HG02763 (cell line): ENCODE data around the gene ROBO1.

Experiments used
- ATAC-seq: cut with Tn5 transposase; IDR thresholded peaks from one replicate; pipeline ENCODE4 v1.9.1; 2021; ENCODE audit warnings: mild to moderate bottlenecking, moderate library complexity; ENCODE audit not compliant: unreplicated experiment

ROBO1 gene

DNA sequence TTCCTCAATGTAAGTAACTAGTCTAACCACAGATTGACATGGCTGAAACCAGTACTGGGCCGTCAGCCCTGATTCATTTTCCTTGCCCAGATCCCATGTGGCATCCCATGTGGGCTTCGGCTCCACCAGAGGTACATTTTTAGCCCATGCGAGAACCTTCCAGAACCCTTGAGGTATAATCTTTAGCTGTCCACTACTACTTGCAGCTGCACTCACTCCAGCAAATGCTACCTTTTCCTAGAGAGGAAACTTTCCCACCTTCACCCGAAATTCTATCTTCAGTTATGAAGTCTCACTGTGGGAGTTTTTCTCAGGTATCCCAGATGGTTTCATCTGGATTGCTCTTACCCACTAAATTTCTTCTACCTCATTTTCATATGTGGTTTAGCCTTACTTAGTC is 907.2 kb downstream of the ROBO1 start:
- no peak for ATAC-seq

DNA sequence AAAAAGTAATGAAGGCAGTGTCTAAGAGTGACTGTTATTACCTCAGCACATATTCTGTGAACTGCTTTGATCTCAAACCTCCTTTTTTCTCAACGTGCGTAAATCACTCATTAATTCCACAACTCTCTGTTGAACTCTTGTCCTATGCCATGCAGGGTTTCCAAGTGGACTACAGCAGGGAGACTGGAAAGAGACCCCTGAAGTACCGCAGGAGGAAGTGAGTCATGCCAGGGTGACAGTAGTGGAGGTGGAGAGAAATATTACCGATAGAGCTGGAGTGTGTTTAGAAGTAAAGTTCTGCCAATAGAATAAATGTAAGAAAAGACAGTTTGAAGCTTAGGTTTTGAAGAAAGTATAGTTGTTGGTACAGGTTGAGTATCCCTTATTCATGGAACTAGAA is 908.9 kb downstream of the ROBO1 start:
- ATAC-seq = no peak

- no peak for ATAC-seq
These were observed 909.6 kb downstream of the ROBO1 start for GRCh38 chr3:78858174-78858573.

DNA sequence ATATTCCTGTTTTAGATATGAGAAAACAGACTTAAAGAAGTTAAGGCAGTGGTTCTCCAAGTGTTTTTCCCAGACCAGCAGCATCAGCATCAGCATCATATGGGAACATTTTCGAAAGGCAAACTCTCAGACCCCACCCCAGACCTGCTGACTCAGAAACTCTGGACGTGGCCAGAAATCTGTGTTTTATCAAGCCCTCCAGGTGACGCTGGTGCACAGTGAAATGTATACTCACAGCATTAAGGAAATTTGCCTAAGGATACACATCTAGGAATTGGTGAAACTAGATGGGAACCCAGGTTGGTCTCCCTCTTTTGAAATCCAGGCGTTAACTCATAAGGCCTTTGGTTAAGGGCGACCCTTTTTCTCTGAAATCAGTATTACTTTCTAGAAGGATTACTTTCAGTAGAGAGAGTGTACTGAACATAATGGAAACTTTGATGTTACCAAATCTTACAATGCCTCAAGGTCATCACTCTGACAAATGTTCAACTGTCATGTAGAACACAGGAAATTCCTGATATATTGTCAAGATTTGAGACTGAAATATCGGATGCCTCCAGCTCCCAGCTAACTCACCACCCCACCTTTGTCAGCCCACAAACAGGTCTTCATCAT is 910.2 kb downstream of the ROBO1 start:
- no peak for ATAC-seq

DNA sequence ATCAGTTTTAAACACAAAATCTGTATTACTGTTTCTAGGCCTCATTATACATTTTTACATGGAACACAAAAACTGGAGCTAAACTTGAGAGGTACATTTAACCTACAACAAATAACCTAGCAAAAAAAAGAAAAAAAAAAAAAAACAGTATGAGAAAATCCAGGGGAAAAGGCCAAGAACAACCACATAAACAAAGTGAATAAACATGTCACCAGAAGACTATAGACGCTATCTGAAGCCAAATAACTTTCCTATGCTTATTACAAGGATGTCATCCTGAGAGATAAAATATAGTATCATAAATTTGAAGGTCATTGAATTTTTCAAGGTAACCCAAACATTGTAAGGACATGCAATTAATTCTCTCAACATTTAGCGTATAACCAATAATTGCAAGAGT is 911.6 kb downstream of the ROBO1 start:
- no peak for ATAC-seq

GRCh38 chr3:78855190-78855589 is 912.6 kb downstream of the ROBO1 start:
- ATAC-seq = no peak

DNA sequence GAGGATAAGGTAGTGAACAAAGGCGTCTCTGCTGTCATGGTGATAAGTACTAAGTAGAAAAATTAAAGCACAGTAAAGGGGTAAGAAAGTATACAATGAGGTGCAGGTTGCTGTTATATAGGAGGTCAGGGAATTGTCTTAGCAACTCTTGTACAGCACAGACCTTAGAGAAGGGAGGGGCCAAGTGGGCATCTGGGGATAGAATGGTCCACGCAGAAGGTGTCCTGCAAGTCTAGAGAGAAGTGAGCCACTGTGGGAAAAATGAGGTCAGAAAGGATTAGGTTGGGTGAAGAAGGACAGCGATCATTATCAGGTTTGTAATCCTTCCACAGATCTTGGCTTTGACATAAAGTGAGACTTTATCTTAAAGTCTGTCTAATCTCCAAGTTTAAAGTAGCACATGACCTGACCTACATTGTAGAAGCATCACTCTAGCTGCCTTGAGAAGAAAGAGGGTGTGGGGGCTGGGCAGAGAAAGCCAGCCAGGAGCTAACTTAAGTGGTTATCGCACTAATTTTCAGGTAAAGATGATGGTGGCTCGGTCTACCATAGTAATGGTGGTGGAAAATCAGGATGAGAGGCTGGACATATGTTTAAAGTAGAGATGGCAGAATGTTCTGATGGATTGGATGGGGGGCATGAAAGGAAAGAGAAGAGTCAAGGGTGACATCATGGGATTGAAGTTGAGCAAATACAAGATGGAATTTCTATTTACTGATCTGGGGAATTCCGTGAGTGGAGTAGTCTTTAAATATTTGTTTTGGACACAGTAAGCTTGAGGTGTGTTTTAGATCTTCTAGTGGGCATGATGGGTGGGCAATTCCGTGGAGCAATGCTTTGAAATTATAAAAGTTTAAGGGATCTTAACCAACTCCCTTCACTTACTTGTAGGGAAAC is 919.2 kb downstream of the ROBO1 start:
- no peak for ATAC-seq

DNA sequence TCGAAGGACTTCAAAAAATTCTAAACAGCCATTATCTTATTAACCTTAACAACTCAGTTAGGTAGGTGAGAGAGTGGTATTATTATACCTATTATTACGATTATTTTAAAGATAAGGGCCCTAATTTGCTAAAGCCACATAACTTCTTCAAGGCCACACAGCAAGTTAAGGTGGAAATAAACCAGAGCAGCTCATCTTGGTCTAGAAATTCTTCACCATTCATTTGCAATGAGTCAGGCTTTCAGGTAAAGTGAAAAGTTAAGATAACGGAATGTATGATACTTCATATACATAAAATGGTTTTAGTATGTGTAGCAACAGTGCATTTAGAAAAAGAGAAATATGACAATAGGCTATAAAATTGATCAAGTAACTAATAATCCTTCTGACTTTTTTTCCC is 920.2 kb downstream of the ROBO1 start:
- no peak for ATAC-seq

DNA sequence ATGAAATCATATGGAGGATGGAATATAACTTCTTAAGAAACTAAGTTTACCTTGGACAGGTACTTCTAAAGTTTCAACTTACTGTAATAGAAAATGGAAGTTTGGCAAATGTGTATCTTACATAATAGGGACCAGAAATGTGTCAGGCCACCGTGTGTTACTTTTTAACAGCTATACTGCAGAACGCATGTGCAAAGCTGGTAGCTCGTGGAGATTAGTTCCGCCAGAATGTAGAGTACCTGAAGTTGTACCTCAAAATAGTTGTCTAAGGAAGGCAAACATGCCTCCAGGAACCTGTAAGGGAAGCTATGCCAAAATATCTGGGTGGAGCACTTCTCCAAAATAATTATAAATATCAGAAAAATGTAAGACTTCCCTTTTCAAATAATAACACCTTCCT is 920.6 kb downstream of the ROBO1 start:
- no peak for ATAC-seq

GRCh38 chr3:78846718-78847117 is 921.1 kb downstream of the ROBO1 start:
- no peak for ATAC-seq

- ATAC-seq = no peak
These were observed 922.2 kb downstream of the ROBO1 start for GRCh38 chr3:78845605-78846004.

- ATAC-seq = no peak
These were observed 923.5 kb downstream of the ROBO1 start for GRCh38 chr3:78844307-78844706.

GRCh38 chr3:78839693-78840092 is 928.1 kb downstream of the ROBO1 start:
- no peak for ATAC-seq

- no peak for ATAC-seq
These were observed 929.4 kb downstream of the ROBO1 start for GRCh38 chr3:78838362-78838761.

DNA sequence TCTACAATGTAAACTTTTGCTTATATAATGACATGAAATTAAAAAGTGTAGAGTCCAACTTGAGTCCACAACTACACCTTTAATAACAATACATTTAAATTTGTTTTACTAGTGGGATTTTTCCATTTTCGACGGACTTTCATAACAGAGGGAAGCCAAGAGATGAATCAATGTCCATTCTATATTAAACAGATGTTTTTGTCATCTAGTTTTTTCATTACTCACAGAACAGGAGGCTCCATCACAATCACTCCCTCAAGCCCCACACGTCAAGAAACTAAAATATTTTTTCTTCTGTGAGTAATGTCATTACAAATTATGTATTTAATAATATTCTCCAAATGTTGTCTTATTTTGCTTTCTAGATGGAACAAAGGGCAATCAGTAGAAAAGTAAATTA is 932.9 kb downstream of the ROBO1 start:
- ATAC-seq = no peak

GRCh38 chr3:78832785-78833204 is 935.0 kb downstream of the ROBO1 start:
- no peak for ATAC-seq

DNA sequence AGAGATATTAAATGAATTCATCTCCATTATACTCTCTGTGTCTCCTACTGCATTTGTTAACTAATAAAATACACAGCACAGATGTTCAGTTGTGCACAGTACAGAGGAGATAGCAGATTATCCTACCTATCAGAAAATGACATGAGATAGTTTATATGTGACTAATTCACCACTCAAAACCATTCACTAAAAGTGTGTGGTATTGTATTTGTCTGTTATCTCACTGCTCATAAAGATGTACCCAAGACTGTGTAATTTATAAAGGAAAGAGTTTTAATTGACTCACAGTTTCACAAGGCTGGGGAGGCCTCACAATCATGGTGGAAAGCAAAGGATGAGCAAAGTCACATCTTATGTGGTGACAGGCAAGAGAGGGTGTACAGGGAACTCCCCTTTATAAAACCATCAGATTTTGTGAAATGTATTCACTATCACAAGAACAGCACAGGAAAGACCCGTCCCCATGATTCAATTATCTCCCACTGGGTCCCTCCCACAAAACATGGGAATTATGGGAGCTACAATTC is 936.3 kb downstream of the ROBO1 start:
- no peak for ATAC-seq

DNA sequence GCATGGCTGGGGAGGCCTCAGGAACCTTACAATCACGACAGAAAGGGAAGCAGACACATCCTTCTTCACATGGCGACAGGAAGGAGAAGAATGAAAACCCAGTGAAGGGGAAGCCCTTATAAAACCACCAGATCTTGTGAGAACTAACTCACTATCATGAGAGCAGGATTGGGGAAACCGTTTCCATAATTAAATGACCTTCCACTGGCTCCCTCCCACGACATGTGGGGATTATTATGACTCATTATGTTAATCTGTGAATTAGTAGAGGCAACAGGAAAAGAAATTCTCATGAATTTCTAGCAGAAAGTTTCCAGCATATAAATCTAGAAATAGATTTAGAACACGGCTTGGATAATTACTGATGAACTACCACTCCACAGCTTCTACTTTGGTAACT is 937.3 kb downstream of the ROBO1 start:
- ATAC-seq = no peak

DNA sequence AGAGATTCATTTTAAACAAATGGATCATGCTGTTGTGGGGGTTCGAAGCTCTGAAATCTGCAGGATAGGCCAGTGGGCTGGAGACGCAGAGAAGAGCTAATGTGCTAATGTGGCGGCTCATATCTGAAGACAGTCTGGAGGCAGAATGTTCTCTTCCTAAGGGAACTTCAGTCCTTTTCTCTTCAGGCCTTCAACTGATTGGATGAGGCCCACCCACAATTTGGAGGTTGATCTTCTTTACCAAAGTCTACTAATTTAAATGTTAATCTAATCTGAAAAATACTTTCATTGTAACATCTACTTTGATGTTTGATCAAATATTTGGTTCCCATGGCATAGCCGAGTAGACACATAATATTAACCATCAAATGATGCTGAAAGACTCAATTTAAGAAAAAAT is 940.2 kb downstream of the ROBO1 start:
- no peak for ATAC-seq

- ATAC-seq = no peak
These were observed 942.0 kb downstream of the ROBO1 start for GRCh38 chr3:78825858-78826215.

DNA sequence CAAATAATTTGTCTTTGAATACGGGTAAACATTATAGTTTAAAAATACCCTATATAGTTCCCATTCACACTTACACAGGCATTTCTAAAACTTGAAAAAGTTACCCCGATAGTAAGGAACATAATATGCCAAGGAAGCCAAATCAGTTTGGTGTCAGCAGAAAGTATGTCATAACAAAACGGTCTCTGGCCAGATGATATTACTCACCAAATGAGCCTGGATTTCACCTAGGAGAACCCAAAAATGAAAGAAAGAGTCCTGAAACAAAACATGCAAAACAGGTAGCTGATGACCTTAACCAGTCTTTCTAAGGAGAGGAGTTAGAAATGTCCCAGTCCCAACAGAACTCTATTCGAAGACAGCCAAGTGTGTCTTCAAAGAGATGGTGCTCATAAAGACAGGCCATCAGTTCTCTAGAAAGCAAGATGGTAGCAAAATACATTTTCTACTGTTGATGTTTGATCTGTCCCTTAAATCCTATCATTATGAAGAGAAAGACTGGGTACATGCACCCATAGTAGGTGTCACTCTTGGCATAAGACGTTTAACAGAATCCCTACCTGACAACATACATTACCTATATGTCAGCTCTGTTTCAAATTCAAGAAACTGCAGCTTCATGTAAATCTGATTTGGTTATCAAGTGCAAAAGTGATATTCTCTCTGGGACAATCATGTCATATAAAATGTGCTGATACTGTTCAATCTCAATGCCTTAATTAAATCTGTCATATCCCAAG is 942.5 kb downstream of the ROBO1 start:
- ATAC-seq = no peak

DNA sequence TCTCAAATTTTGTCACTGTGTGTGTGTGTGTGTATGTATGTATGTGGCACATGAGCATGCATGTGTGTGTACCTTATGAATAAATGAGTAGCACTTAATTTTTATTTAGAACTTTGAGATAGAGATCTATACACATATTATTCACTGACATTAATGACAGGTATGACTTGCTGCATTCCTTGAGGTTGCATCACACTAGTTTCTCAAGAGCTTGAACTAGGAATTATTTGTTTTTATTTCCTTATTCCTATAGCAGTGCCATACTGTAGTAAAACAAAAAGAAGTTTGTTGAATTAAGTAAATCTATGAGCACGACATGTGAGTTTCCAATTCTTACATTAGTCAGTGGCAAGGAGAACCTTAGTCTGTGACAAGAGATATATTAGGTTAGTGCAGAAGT is 943.9 kb downstream of the ROBO1 start:
- ATAC-seq = no peak
